ENCODE results near the gene HSPA12B.

GRCh38 chr20:3697588-3698305 lies 34.7 kb upstream of the HSPA12B start:
- TF ChIP-seq CTCF (IDR thresholded peaks at IDR 0.05) (no peak), POLR2A (IDR thresholded peaks at IDR 0.05) (no peak), POLR2AphosphoS5 (IDR thresholded peaks at IDR 0.05) (no peak), EP300 (IDR thresholded peaks at IDR 0.05; ENCODE audit: low read depth) (no peak)
